ENCODE measurements around the gene STK17B.

STK17B gene

GRCh38 chr2:196186266-196186980 lies 15.0 kb upstream of the STK17B start:
- FAIRE-seq (peak; percentile 40), DNase-seq (ENCODE audit: insufficient read length, low spot score) (no peak)
- TF ChIP-seq POLR2A (IDR thresholded peaks at IDR 0.05; ENCODE audit: low read depth, low read length) (no peak), SPI1 (IDR thresholded peaks at IDR 0.05; ENCODE audit: low read depth, low read length) (peak; percentile 59)

- DNase-seq (ENCODE audit: insufficient read length, low spot score) = no peak
- FAIRE-seq = no peak
- TF ChIP-seq PAX5 (IDR thresholded peaks at IDR 0.05; ENCODE audit: insufficient read depth, low read length, severe bottlenecking) (no peak), POLR2AphosphoS5 (IDR thresholded peaks at IDR 0.05; ENCODE audit: low read depth, low read length) (no peak), TAF1 (IDR thresholded peaks at IDR 0.05; ENCODE audit: low read depth, low read length) (no peak), POU2F2 (IDR thresholded peaks at IDR 0.05; ENCODE audit: low read depth, low read length) (no peak), SPI1 (IDR thresholded peaks at IDR 0.05; ENCODE audit: low read depth, low read length) (no peak), POLR2A (IDR thresholded peaks at IDR 0.05; ENCODE audit: low read depth, low read length) (no peak)
Measured at GRCh38 chr2:196184921-196185320, 13.5 kb upstream of the STK17B start.

- FAIRE-seq (peak; percentile 38), DNase-seq (ENCODE audit: insufficient read length, low spot score) (no peak)
- no peak for TF ChIP-seq TAF1 (IDR thresholded peaks at IDR 0.05; ENCODE audit: low read depth, low read length)
- no peak for TF ChIP-seq SPI1 (IDR thresholded peaks at IDR 0.05; ENCODE audit: low read depth, low read length)
- no peak for TF ChIP-seq POLR2AphosphoS5 (IDR thresholded peaks at IDR 0.05; ENCODE audit: low read depth, low read length)
Measured at GRCh38 chr2:196183528-196184231, 12.3 kb upstream of the STK17B start.

GRCh38 chr2:196183172-196183473 lies 11.7 kb upstream of the STK17B start:
- no peak for DNase-seq (ENCODE audit: insufficient read length, low spot score)
- FAIRE-seq = no peak
- TF ChIP-seq POLR2A (IDR thresholded peaks at IDR 0.05; ENCODE audit: low read depth, low read length) (no peak), TAF1 (IDR thresholded peaks at IDR 0.05; ENCODE audit: low read depth, low read length) (no peak)

GRCh38 chr2:196182439-196183171 lies 11.2 kb upstream of the STK17B start:
- FAIRE-seq (peak; percentile 68), DNase-seq (ENCODE audit: insufficient read length, low spot score) (no peak)
- no peak for TF ChIP-seq SPI1 (IDR thresholded peaks at IDR 0.05; ENCODE audit: low read depth, low read length)
- no peak for TF ChIP-seq POLR2A (IDR thresholded peaks at IDR 0.05; ENCODE audit: low read depth, low read length)
- TF ChIP-seq POU2F2 (IDR thresholded peaks at IDR 0.05; ENCODE audit: low read depth, low read length) = no peak
- TF ChIP-seq TAF1 (IDR thresholded peaks at IDR 0.05; ENCODE audit: low read depth, low read length) = no peak
- TF ChIP-seq PAX5 (IDR thresholded peaks at IDR 0.05; ENCODE audit: insufficient read depth, low read length, severe bottlenecking) = no peak

- TF ChIP-seq POU2F2 (IDR thresholded peaks at IDR 0.05; ENCODE audit: low read depth, low read length) (no peak), POLR2A (IDR thresholded peaks at IDR 0.05; ENCODE audit: low read depth, low read length) (no peak), POLR2AphosphoS5 (IDR thresholded peaks at IDR 0.05; ENCODE audit: low read depth, low read length) (no peak), SPI1 (IDR thresholded peaks at IDR 0.05; ENCODE audit: low read depth, low read length) (no peak), TAF1 (IDR thresholded peaks at IDR 0.05; ENCODE audit: low read depth, low read length) (no peak), PAX5 (IDR thresholded peaks at IDR 0.05; ENCODE audit: insufficient read depth, low read length, severe bottlenecking) (no peak)
- DNase-seq (ENCODE audit: insufficient read length, low spot score) = no peak
Measured at GRCh38 chr2:196181484-196181883, 10.1 kb upstream of the STK17B start.

GRCh38 chr2:196177124-196177523 lies 5.7 kb upstream of the STK17B start:
- FAIRE-seq (peak; percentile 85), DNase-seq (ENCODE audit: insufficient read length, low spot score) (no peak)

More at GRCh38 chr2:196181484-196181883, 10.1 kb upstream of the STK17B start:
- FAIRE-seq = no peak

GRCh38 chr2:196176142-196176738 lies 4.9 kb upstream of the STK17B start:
- FAIRE-seq = peak; percentile 96
- DNase-seq (ENCODE audit: insufficient read length, low spot score) = no peak
- peak; percentile 43; the same call in 1 of the 2 replicates for TF ChIP-seq POLR2A (IDR thresholded peaks at IDR 0.05; ENCODE audit: low read depth, low read length)
- no peak for TF ChIP-seq TAF1 (IDR thresholded peaks at IDR 0.05; ENCODE audit: low read depth, low read length)
- peak; percentile 28; the same call in 1 of the 2 replicates for TF ChIP-seq POLR2AphosphoS5 (IDR thresholded peaks at IDR 0.05; ENCODE audit: low read depth, low read length)
- TF ChIP-seq PAX5 (IDR thresholded peaks at IDR 0.05; ENCODE audit: insufficient read depth, low read length, severe bottlenecking) = peak; percentile 65
- TF ChIP-seq SPI1 (IDR thresholded peaks at IDR 0.05; ENCODE audit: low read depth, low read length) = peak; percentile 62; the same call in 1 of the 2 replicates

More at GRCh38 chr2:196177124-196177523, 5.7 kb upstream of the STK17B start:
- TF ChIP-seq SPI1 (IDR thresholded peaks at IDR 0.05; ENCODE audit: low read depth, low read length) (no peak), TAF1 (IDR thresholded peaks at IDR 0.05; ENCODE audit: low read depth, low read length) (no peak), POU2F2 (IDR thresholded peaks at IDR 0.05; ENCODE audit: low read depth, low read length) (no peak), PAX5 (IDR thresholded peaks at IDR 0.05; ENCODE audit: insufficient read depth, low read length, severe bottlenecking) (no peak), POLR2AphosphoS5 (IDR thresholded peaks at IDR 0.05; ENCODE audit: low read depth, low read length) (no peak), POLR2A (IDR thresholded peaks at IDR 0.05; ENCODE audit: low read depth, low read length) (no peak)

- DNase-seq (ENCODE audit: insufficient read length, low spot score) (no peak), FAIRE-seq (no peak)
- no peak for TF ChIP-seq POLR2AphosphoS5 (IDR thresholded peaks at IDR 0.05; ENCODE audit: low read depth, low read length)
- TF ChIP-seq PAX5 (IDR thresholded peaks at IDR 0.05; ENCODE audit: insufficient read depth, low read length, severe bottlenecking) = no peak
- no peak for TF ChIP-seq POU2F2 (IDR thresholded peaks at IDR 0.05; ENCODE audit: low read depth, low read length)
- TF ChIP-seq SPI1 (IDR thresholded peaks at IDR 0.05; ENCODE audit: low read depth, low read length) = no peak
- no peak for TF ChIP-seq POLR2A (IDR thresholded peaks at IDR 0.05; ENCODE audit: low read depth, low read length)
- no peak for TF ChIP-seq TAF1 (IDR thresholded peaks at IDR 0.05; ENCODE audit: low read depth, low read length)
Measured at GRCh38 chr2:196174404-196174803, 3.0 kb upstream of the STK17B start.
